HepG2 (cell line): ENCODE data around the gene HSD11B2. TPM values are rescaled to one million over a fixed set of nuclear protein-coding genes. Genes with fewer than 3 reads are reported as not detected.

Experiments used
- AGO2 ChIP-seq: fragments of 200-400 bp; formaldehyde crosslinking; optimal IDR thresholded peaks from 2 replicates; pipeline ENCODE3; 2017; ENCODE audit warnings: mild to moderate bottlenecking, low read depth, low read length, moderate library complexity
- CHCHD3 ChIP-seq: sonication (generic); formaldehyde crosslinking; IDR thresholded peaks from 2 replicates; pipeline ENCODE4 v1.8.0; 2022; ENCODE audit warnings: mild to moderate bottlenecking, missing genetic modification reagents, moderate library complexity
- FOXA3 ChIP-seq: IDR thresholded peaks from 2 replicates; pipeline ENCODE4 v1.6.1; 2016; ENCODE audit warnings: missing genetic modification reagents, missing compliant biosample characterization
- NFRKB ChIP-seq: fragments of 450-650 bp; IDR thresholded peaks from 2 replicates; pipeline ENCODE4 v1.6.1; 2017
- POLR2G ChIP-seq: fragments of 200-400 bp; formaldehyde crosslinking; IDR thresholded peaks from 2 replicates; pipeline ENCODE4 v1.6.1; 2018; ENCODE audit warnings: mild to moderate bottlenecking, low read depth, low read length, moderate library complexity
- PPARG ChIP-seq: conservative IDR thresholded peaks from 2 replicates; pipeline ENCODE4 v1.6.1; 2016; ENCODE audit warnings: missing biosample characterization, missing genetic modification reagents
- RELA ChIP-seq: sonication (generic); formaldehyde crosslinking; IDR thresholded peaks from 2 replicates; pipeline ENCODE4 v1.4.0; 2020; ENCODE audit warnings: missing genetic modification reagents
- RFX5 ChIP-seq: IDR thresholded peaks from 2 replicates; pipeline ENCODE4 v1.6.1; 2011; ENCODE audit warnings: low read depth, low read length, improper control_type of control experiment
- SOX13 ChIP-seq, 3 experiments: fragments of 450-650 bp in 1 of 3; sonication (generic) in 1 of 3; formaldehyde crosslinking in 1 of 3; IDR thresholded peaks in 2 of 3; conservative IDR thresholded peaks in 1 of 3; 2 replicates each; pipeline versions ENCODE4 v1.5.0 to v1.6.1; 2016 to 2020; ENCODE audit warnings: antibody characterized with exemption in 1 of 3, mild to moderate bottlenecking in 1 of 3, missing compliant biosample characterization in 1 of 3, missing genetic modification reagents in 1 of 3, moderate library complexity in 1 of 3
- SOX6 ChIP-seq, 2 experiments: fragments of 450-650 bp in 1 of 2; sonication (generic) in 1 of 2; formaldehyde crosslinking in 1 of 2; IDR thresholded peaks; 2 replicates each; pipeline versions ENCODE4 v1.4.0 to v1.6.1; 2017 to 2020; ENCODE audit warnings: antibody characterized with exemption in 1 of 2, mild to moderate bottlenecking in 1 of 2, missing genetic modification reagents in 1 of 2
- TCF7 ChIP-seq: sonication (generic); IDR thresholded peaks from 2 replicates; pipeline ENCODE4 v1.6.1; 2016; ENCODE audit warnings: antibody characterized with exemption, low read depth
- ZKSCAN8 ChIP-seq: IDR thresholded peaks from 2 replicates; pipeline ENCODE4 v1.6.1; 2016; ENCODE audit warnings: borderline replicate concordance, missing genetic modification reagents, missing compliant biosample characterization
- ZNF121 ChIP-seq: sonication (generic); formaldehyde crosslinking; IDR thresholded peaks from 2 replicates; pipeline ENCODE4 v1.5.0; 2020; ENCODE audit warnings: mild to moderate bottlenecking, missing genetic modification reagents
- ZNF550 ChIP-seq: sonication (generic); formaldehyde crosslinking; IDR thresholded peaks from 2 replicates; pipeline ENCODE4 v1.4.0; 2020; ENCODE audit warnings: mild to moderate bottlenecking, missing genetic modification reagents, borderline replicate concordance
- polyA plus RNA-seq, 8 experiments: library from polyadenylated mRNA; depleted of rRNA in 3 of 8; stranded (reverse) in 7 of 8; unstranded in 1 of 8; fragments of >200 nt; fragmentation: Illumina TruSeq in 4 of 8; extraction: Trizol in 4 of 8; gene quantifications; 2 replicates each; pipeline versions ENCODE4 v1.2.1 to v1.2.3, GENCODE V29; 2011 to 2016; ENCODE audit warnings: low read depth in 4 of 8, missing spikeins in 1 of 8, mixed read lengths in 1 of 8; ENCODE audit not compliant: insufficient read depth in 1 of 8
- total RNA-seq, 5 experiments: library from RNA; depleted of rRNA; stranded (reverse); fragments of >200 nt; fragmentation: Illumina TruSeq; extraction: Trizol; gene quantifications; 2 replicates each; pipeline ENCODE4 v1.2.3, GENCODE V29; 2016; ENCODE audit warnings: low read depth in 1 of 5
- TF ChIP-seq, protein P1 (sequence below): sonication (generic); formaldehyde crosslinking; IDR thresholded peaks from 2 replicates; pipeline ENCODE4 v1.8.1; 2023; ENCODE audit warnings: mild to moderate bottlenecking, inconsistent platforms, moderate library complexity, missing genetic modification reagents, borderline replicate concordance
- TF ChIP-seq, protein P2 (sequence below): sonication (generic); formaldehyde crosslinking; IDR thresholded peaks from 2 replicates; pipeline ENCODE4 v1.5.1; 2020; ENCODE audit warnings: mild to moderate bottlenecking, missing genetic modification reagents, moderate library complexity
- TF ChIP-seq, protein P3 (sequence below): IDR thresholded peaks from 2 replicates; pipeline ENCODE4 v1.6.1; 2016; ENCODE audit warnings: low read depth
- TF ChIP-seq, protein P4 (sequence below): sonication (generic); formaldehyde crosslinking; IDR thresholded peaks from 2 replicates; pipeline ENCODE4 v1.5.0; 2020; ENCODE audit warnings: mild to moderate bottlenecking, low read depth, missing genetic modification reagents, borderline replicate concordance
- TF ChIP-seq, protein P5 (sequence below), 2 experiments: fragments of 450-650 bp in 1 of 2; sonication (generic) in 1 of 2; formaldehyde crosslinking; IDR thresholded peaks; 2 replicates each; pipeline versions ENCODE4 v1.5.0 to v1.8.0; 2020 to 2022; ENCODE audit warnings: mild to moderate bottlenecking in 1 of 2, missing genetic modification reagents in 1 of 2

The HSD11B2 gene
- total and polyA plus RNA-seq, 2 of the 13 experiments (the other 11 are each of a cell fraction or from before 2014, with no cell fraction given) = 8.9 to 13.6 TPM

DNA sequence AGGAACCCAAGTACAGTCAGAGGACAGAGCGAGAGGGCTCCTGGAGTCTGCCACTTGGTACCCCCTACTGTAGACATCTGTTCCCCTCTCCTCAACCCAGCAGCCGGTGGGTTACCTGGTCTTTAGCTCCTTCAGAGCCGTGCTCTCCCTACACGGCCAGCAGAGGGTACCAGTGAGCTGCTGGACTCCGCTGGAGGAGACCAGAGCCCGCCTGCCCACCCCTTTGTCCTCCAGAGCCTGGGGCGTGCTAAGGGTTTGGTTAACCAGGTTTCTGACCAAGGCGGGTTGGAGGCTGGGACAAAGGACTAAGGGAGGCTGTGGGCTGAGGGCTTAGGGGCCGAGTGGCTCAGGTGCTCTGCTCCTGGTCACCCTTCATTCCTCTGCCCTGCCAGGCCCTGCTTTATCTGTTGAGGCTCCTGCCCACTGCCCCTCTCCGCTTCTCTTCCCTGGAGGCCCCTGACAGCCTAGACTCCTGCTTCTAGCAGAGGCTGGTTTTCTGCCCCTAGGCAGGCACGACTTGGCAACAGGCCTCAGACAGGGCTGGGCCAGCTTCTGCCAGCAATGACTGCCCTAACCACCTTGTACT is 2.7 kb upstream of the HSD11B2 start (continued):
- TF ChIP-seq, protein P1, sequence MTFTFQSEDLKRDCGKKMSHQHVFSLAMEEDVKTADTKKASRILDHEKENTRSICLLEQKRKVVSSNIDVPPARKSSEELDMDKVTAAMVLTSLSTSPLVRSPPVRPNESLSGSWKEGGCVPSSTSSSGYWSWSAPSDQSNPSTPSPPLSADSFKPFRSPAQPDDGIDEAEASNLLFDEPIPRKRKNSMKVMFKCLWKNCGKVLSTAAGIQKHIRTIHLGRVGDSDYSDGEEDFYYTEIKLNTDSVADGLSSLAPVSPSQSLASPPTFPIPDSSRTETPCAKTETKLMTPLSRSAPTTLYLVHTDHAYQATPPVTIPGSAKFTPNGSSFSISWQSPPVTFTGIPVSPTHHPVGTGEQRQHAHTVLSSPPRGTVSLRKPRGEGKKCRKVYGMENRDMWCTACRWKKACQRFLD (CRISPR knock-in tag) = no peak
- TF ChIP-seq NFRKB (no peak), FOXA3 (CRISPR knock-in tag) (peak; percentile 34; the same call in 1 of the 2 replicates), SOX13 (IDR thresholded peaks at IDR 0.05) (no peak), SOX13 (CRISPR knock-in tag; conservative IDR thresholded peaks at IDR 0.05 in 1 of 2, IDR thresholded peaks at IDR 0.05 in 1 of 2) (no peak), RFX5 (no peak), RELA (CRISPR knock-in tag) (0 out of 2 replicates have a peak, but pooled peaks have one; percentile 21), TCF7 (no peak), CHCHD3 (CRISPR knock-in tag) (no peak), ZNF550 (CRISPR knock-in tag) (no peak), AGO2 (peak; percentile 60), SOX6 (IDR thresholded peaks at IDR 0.05) (no peak), SOX6 (CRISPR knock-in tag; IDR thresholded peaks at IDR 0.05) (peak; percentile 24; the same call in 1 of the 2 replicates), ZNF121 (CRISPR knock-in tag) (0 out of 2 replicates have a peak, but pooled peaks have one; percentile 7), ZKSCAN8 (CRISPR knock-in tag) (peak; percentile 68), PPARG (CRISPR knock-in tag) (peak; percentile 47; the same call in 1 of the 2 replicates), POLR2G (no peak)
- TF ChIP-seq, protein P2, sequence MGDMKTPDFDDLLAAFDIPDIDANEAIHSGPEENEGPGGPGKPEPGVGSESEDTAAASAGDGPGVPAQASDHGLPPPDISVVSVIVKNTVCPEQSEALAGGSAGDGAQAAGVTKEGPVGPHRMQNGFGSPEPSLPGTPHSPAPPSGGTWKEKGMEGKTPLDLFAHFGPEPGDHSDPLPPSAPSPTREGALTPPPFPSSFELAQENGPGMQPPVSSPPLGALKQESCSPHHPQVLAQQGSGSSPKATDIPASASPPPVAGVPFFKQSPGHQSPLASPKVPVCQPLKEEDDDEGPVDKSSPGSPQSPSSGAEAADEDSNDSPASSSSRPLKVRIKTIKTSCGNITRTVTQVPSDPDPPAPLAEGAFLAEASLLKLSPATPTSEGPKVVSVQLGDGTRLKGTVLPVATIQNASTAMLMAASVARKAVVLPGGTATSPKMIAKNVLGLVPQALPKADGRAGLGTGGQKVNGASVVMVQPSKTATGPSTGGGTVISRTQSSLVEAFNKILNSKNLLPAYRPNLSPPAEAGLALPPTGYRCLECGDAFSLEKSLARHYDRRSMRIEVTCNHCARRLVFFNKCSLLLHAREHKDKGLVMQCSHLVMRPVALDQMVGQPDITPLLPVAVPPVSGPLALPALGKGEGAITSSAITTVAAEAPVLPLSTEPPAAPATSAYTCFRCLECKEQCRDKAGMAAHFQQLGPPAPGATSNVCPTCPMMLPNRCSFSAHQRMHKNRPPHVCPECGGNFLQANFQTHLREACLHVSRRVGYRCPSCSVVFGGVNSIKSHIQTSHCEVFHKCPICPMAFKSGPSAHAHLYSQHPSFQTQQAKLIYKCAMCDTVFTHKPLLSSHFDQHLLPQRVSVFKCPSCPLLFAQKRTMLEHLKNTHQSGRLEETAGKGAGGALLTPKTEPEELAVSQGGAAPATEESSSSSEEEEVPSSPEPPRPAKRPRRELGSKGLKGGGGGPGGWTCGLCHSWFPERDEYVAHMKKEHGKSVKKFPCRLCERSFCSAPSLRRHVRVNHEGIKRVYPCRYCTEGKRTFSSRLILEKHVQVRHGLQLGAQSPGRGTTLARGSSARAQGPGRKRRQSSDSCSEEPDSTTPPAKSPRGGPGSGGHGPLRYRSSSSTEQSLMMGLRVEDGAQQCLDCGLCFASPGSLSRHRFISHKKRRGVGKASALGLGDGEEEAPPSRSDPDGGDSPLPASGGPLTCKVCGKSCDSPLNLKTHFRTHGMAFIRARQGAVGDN = peak; percentile 79
- TF ChIP-seq, protein P3, sequence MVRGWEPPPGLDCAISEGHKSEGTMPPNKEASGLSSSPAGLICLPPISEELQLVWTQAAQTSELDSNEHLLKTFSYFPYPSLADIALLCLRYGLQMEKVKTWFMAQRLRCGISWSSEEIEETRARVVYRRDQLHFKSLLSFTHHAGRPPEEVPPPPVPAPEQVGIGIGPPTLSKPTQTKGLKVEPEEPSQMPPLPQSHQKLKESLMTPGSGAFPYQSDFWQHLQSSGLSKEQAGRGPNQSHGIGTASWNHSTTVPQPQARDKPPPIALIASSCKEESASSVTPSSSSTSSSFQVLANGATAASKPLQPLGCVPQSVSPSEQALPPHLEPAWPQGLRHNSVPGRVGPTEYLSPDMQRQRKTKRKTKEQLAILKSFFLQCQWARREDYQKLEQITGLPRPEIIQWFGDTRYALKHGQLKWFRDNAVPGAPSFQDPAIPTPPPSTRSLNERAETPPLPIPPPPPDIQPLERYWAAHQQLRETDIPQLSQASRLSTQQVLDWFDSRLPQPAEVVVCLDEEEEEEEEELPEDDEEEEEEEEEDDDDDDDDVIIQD (CRISPR knock-in tag) = peak; percentile 39; the same call in 1 of the 2 replicates
- TF ChIP-seq, protein P4, sequence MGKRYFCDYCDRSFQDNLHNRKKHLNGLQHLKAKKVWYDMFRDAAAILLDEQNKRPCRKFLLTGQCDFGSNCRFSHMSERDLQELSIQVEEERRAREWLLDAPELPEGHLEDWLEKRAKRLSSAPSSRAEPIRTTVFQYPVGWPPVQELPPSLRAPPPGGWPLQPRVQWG (CRISPR knock-in tag) = no peak
- TF ChIP-seq, protein P5, sequence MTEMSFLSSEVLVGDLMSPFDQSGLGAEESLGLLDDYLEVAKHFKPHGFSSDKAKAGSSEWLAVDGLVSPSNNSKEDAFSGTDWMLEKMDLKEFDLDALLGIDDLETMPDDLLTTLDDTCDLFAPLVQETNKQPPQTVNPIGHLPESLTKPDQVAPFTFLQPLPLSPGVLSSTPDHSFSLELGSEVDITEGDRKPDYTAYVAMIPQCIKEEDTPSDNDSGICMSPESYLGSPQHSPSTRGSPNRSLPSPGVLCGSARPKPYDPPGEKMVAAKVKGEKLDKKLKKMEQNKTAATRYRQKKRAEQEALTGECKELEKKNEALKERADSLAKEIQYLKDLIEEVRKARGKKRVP (CRISPR knock-in tag; IDR thresholded peaks at IDR 0.05) = no peak
